GM12875 (cell line): ENCODE data around the gene DHCR7.

ENCODE experiments used
- H3K4me3 ChIP-seq: one replicate; pipeline ENCODE4 v1.5.1; 2011; ENCODE audit warnings: low read depth, low read length, control low read depth
- CTCF ChIP-seq: IDR thresholded peaks from 2 replicates; pipeline ENCODE4 v1.5.1; 2011; ENCODE audit warnings: low read depth, mild to moderate bottlenecking, control low read depth, inconsistent platforms, low read length, moderate library complexity, borderline replicate concordance; ENCODE audit not compliant: insufficient read depth

DHCR7 gene

GRCh38 chr11:71450939-71451338, 2.7 kb upstream of the DHCR7 start:
- TF ChIP-seq CTCF, result no peak
- H3K4me3 ChIP-seq, result no peak overlapping the region

- no peak for TF ChIP-seq CTCF
- H3K4me3 ChIP-seq, result no peak overlapping the region
These were observed 2.3 kb upstream of the DHCR7 start for GRCh38 chr11:71450507-71450906.

GRCh38 chr11:71449596-71449995, 1.4 kb upstream of the DHCR7 start:
- no peak for TF ChIP-seq CTCF
- H3K4me3 ChIP-seq, result peak overlapping the region; percentile 85

GRCh38 chr11:71447791-71448256, 369 bp downstream of the DHCR7 start:
- peak overlapping the region; percentile 85 for H3K4me3 ChIP-seq
- TF ChIP-seq CTCF, result no peak

GRCh38 chr11:71446942-71447688, 1.1 kb downstream of the DHCR7 start:
- no peak for TF ChIP-seq CTCF
- H3K4me3 ChIP-seq, result peak overlapping the region; percentile 85

GRCh38 chr11:71446150-71446549, 2.0 kb downstream of the DHCR7 start:
- TF ChIP-seq CTCF, result no peak
- no peak overlapping the region for H3K4me3 ChIP-seq

GRCh38 chr11:71444811-71445210, 3.4 kb downstream of the DHCR7 start:
- no peak overlapping the region for H3K4me3 ChIP-seq
- no peak for TF ChIP-seq CTCF
